GM11168 (cell line): Measurements from ENCODE around the gene PHACTR1.
"Not testable (repeated sequence)": the region's sequence is repeated elsewhere in the genome, so short reads cannot be mapped to it uniquely, and the experiment has no call there.

Source experiments
- in situ Hi-C: fragments of 300-500 bp; cut with MboI; formaldehyde crosslinking; loops from one replicate; pipeline ENCODE4 v1.12.0; 2022; ENCODE audit warnings: low sequenced_read_pairs; ENCODE audit not compliant: unreplicated experiment

PHACTR1 gene

DNA sequence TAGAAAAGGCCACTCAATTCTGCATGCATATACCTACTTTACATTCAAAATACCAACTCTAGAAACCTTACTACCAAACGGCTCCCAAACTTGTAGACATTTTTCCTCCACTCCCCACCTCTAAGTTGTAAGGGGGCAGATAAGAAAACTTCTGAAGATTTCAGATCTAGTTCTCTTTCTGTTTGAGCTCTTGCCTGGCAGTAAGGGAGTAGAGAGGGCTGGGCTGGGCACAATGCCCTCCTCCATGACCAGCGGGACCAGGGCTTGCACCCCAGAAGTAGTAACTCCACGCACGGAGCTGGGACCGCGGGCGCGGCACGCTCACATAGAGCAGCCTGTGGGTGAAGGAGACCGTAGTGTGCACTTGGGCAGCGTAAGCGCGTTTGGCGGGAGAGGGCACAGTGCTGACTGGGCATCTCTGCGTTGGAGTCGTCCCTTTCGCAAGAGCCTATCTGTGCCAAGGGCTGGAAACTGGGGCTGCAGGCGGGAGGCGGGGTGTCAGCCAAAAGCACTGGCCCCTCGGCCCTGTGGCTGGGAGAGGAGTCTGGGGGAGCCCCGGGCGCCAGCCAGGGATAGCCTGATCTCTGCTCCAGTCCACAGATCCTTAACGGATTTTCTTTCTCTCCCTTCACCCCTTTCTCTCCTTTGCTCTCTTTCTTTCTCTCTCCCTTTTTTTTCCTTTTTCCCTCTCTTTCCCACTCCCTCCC, 32.4 kb downstream of the PHACTR1 start:
- in situ Hi-C loops = no loop called here

DNA sequence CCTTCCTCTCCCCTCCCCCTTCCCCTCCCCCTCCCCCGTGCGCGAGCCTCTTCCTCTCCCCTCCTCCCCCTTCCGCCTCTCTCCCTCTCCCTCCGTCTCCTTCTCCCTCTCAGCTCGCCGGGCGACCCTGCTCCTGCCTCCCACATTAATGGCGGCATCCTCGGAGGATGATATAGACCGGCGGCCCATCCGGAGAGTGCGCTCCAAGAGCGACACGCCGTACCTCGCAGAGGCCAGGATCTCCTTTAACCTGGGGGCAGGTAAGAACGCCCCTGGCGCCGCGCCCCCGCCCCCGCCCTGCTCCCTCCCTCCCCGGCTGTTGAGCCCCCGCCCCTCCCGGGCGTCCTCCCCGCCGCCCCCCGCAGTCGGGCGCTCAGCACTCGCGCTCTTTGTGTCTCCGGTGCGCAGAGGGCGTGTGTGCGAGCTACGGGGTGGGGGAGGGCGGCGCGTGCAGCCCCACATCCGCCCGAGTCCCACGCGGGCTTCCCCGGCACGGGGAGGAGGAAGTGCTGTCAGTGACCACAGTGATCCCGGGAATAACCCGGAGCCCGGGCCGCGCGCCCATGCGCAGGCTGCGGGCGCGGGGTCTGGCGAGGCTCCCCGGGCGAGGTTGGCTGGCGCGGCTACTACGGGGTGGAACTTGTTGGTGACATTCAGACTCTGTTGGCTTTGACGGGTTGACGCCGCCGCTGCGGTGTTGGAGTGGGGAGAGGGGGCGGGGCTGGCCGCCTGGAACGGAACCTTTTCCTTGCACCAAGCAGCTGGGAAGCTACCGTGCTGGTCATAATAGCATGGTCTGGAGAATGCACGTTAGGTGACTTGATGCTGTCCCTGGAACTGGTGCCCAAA, 33.2 kb downstream of the PHACTR1 start:
- in situ Hi-C loops = no loop called here

DNA sequence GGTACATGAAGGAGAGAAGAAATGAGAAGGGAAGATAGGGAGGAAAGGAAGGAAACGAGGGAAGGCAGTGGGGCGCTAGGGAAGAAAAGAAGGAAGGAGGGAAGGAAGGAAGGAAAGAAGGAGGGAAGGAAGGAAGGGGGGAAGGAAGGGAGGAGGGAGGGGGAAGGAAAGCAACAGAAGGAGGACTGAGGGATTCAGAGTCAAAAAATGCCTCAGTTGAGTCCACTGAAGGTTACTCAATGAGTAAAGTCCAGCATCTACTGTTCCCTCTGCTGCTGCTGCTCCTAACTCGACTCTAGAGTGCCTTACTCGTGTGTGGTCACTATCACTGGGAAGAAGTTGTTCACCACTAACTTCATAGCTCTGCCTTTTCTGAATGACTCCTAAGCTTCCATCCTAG, 33.8 kb downstream of the PHACTR1 start:
- in situ Hi-C loops = no loop called here

DNA sequence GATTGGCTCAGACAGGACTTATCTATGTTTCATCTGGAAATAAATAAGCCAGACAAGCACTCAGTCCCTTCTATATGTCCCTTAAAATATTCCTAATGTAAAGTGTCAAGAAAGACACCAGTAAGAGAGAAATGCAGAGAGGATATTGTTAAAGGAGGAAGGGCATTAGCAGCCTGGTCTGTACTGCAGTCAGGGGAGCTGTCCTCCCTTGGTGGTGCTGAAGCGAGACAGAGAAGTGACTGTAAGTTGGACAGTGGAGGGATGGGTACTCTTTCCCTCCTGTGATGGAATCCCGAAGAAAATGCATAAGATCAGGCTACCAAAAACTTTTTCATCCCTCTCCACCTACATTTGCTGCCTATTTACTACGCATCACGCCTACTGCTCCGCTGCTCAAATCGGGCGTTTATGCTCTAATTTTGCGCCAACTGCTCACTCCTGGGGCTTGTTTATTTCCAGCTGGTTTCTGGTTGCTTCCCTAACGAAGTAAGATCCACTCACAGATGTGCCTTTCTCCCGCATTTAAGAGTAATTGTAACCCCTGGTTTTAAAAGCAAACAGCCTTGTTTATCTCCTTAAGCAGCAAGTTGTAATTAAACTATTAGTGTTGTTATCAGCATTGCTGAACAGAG, 35.2 kb downstream of the PHACTR1 start:
- in situ Hi-C loops = no loop called here

DNA sequence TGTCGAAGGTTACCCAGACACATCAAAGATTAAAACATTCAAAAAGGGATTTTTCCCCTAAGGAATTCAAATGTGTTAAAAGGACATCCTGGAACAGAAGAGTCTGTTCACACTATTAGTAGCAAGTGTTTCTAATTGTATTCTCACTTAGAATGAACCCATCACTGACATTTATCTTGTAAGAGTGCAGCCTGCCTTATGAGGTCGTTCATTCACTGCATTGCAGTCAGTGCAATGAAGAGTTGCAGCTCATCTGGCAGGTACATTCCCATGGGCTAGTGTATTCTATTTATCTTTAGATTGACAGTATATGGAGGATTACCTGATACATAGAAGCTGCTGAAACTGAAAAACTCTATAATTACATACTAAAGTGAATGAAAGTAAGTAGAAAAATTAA, 36.5 kb downstream of the PHACTR1 start:
- in situ Hi-C loops = no loop called here

DNA sequence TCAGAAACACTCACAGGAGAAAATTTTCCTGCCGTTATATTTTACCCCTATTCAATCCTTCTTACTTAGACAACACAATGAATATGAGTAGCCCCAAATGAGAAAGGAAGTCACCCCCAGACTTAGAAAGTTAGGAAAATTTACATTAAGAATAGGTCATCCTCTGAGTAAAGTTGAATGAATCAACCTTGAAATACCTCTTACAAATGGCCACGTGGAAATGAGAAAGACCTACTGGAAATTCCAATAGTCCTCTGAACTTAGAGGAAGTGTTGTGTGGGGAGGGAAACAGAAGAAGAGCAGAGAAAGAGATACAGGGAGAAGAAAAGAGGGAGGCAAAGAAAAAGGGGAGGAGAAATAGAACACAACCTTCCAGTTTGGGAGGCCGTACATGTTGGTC, 43.7 kb downstream of the PHACTR1 start:
- in situ Hi-C loops = no loop called here

DNA sequence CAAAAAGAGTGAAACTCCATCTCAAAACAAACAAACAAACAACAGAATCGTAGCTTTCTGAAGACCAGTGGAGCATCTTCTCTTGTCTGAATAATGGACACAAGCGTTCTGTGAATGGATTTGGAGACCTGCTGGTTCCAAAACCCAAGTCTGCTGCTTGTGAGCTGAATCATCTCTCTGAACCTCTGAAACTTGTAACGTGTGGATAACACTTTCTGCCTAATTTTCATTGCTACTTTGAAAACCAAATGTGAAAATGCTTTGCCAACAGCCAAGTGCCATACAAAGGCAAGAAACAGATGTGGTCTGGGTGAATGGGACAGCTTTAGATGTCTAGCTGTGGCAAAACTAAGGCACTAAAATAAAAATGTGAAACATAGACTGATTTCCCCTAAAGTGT, 44.3 kb downstream of the PHACTR1 start:
- in situ Hi-C loops = no loop called here

DNA sequence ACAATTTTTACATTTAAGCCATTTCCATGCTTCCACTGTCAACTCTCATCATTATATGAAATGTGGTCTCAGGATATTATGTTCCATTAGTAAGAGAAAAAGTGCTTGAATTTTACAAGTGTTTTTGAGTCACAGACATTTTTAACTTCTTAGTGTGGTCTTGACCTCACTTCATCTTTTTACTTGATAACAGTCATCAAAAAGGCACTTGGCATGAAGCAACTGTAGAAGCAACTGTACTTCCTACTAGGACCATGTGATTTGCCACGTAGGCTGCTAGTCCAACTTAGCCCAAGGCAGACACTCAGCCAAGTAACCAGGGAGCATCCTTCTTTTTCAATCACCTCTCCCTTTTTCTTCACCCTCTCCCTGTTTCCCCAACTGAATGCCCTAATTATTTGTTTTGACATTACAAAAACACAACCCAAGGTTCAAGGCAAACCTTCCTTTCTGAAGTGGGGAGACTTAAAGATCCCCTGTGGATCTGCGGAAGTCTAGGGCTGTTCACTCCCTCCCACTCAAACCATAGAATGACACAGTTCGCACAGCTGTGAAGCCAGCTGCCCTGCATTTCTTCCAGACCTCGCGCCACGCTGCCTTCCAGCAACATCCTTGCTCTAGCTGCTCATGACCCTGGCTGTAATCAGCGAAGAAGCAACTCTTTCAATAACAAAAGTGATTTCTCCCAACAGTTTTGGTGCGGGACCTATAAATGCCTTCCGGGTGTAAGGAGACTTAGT, 45.0 kb downstream of the PHACTR1 start:
- in situ Hi-C loops = no loop called here

DNA sequence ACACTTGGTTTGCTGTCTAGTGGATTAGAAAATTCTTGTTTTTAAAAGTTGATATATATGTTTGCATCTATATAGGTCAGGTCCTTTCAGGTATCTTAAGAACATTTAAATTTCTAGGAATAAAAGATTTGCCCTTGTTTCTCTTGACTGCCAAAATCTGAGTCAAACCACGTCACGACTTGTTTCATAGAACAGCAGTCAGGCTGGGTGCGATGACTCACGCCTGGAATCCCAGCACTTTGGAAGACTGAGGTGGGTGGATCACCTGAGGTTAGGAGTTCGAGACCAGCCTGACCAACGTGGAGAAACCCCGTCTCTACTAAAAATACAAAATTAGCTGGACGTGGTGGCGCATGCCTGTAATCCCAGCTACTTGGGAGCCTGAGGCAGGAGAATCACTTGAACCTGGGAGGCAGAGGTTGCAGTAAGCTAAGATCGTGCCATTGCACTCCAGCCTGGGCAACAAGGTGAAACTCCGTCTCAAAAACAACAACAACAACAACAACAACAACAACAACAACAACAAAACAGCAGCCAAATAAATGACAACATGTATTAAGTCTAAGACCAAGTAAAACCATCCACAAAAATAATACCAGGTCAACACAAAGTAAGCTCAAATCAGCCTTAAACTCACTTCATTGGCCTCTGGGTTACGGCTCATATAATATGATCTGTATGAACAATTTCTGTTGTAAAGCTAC, 46.3 kb downstream of the PHACTR1 start:
- in situ Hi-C loops = not testable (repeated sequence)

DNA sequence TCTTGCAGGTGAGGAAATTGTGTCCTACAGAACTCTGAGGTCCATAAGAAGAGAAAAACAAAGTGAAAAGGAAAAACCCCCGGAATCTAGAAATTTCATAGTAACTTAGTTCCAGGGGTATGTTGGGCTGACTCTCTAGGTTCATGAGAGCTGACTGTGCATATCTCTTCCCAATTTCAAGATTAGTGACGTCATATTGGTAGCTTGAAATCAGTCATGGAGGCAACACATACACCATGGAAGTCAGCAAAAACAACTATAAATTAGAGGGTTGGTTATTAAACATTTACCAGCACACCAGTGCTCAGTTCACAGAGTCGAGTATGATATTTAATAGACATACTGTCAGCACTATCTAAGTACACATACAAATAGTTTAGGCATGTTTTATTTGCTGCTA, 49.8 kb downstream of the PHACTR1 start:
- in situ Hi-C loops = no loop called here

DNA sequence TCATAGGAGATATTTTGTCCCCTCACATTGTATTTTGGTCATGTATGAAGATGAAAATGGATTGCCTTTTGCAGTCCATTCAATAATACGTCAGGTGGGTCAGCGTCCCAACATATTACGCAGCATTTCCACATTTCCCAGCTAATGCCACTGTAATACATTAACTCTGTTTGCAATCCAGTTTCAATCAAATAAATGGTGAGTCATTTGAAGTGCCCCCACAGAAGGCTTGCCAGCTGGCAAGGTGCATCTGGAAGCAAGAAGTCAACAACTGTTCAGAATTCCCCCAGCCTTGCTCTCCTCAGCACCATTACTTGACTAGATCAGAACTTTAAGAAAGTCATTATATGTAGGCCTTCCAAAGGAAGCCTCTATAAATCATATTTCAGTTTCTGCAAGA, 50.4 kb downstream of the PHACTR1 start:
- in situ Hi-C loops = no loop called here

DNA sequence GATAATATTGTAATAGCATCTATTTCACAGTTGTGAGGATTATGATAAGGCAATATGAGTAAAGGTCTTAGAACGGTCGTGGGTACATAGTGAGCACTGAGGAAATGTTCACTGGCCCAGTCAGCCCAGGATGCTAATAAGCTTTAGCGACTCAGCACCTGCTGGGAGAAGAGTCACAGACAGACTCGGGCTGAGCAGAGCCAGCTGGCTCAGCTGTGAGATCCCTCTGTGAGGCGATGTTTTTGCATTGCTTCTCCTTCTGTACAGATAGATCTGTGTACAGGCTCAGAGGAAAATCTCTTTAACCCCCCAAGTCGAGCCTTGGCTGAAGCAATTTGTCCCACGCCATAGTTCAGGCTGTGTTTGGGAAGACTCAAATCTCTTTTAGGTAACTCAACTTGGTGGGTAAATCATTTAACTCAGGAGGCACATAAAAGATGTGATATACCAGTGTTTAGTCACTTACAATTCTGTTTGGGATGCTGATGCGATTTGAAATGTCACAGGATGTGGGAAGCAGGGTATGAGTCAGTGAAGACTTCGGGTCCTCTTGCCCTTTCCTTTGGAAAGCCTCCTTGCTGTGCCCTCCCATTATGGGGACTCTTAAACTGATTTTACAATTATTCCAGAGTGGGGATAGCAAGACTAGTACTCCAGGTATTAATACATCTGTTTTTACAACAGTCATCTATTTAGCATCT, 53.1 kb downstream of the PHACTR1 start:
- in situ Hi-C loops = no loop called here

DNA sequence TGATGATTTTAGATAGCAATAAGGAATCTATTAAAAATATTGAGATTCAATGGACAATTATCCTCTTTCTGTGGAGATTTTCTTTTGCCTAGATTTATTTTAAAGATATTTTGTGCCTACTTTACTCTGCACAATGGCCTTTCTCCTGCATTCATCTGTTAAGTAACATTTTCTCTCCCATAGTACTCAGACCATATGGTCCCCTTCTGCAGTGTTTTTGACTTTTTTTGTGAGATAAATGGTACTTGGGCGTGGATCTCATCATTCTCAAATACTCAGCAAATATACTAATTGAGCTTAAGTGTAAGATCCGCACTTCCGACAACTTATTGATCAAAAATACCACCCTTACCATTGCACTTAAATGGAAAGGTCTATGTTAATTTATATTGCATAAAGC, 55.8 kb downstream of the PHACTR1 start:
- in situ Hi-C loops = no loop called here

DNA sequence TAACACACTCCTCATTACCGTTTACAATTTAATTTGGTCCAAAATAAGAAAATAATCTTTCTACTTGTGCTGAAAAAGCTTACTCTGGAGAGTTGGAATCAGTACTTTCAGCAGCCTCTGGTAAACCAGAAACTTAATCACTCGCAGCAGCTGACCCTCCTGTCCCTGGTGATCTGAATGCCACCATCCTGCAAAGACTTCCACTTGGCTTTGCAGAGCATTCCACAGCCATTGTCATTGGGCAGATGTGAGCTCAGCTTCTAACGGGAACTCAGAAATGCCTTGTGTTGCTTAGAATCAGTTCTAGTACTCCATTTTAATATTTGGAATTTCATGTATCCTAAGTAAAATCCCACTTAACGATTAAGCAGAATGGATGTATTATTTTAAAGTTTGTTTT, 59.7 kb downstream of the PHACTR1 start:
- in situ Hi-C loops = no loop called here

DNA sequence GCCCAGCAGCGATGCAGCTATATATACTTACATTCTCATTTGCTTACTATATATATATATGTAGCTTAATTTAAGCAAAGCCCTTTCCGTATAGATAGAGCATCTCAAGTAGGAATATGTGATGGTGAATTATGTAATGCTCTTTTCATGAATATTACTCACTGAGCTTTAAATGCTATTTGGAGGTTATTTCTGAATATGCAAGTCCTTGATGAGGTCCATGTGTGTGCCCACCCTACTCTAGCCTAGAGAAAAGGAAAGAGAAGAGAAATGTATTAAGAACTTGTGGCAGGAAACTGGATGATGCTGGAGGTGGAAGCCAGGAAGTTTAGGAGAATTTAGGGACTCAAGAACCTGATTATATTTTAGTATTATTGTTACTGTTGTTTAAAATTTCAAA, 63.2 kb downstream of the PHACTR1 start:
- in situ Hi-C loops = no loop called here

DNA sequence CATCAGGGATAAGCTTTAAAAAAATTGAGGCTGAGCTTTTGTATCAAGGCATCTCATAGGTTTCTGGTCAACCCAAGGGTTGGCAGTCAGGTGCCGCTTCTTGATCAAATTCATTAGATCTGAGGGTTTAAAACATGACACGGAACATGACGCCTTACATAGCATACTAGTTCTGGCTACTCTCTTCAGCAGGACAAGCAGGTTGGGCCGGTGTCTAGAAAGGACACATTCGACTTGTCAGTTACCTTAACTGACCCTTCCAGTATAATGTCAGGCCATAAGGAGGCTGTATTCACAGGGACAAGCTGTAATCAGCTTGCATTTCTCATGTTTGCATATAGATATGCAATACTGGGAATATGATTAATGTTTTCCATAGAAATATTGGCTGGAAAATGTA, 65.6 kb downstream of the PHACTR1 start:
- in situ Hi-C loops = no loop called here

DNA sequence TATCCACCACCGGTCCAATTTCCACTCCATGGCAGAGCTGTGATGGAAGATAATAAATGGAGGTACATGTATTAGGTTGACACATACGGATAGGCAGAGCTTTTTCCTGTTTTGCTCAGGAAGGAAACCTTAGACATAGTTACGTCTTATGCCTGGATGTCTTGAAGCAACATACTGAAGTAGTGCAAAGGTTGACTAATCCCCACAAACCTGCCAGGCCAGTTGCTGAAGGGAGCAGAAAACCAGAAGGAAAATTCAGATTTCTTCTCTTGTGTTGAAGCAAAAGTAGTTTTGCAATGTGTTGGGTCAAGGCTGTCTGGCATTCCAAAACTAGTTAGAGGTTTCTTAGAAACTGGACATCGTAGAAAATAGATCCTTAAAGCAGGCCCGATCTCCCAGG, 68.7 kb downstream of the PHACTR1 start:
- in situ Hi-C loops = no loop called here

DNA sequence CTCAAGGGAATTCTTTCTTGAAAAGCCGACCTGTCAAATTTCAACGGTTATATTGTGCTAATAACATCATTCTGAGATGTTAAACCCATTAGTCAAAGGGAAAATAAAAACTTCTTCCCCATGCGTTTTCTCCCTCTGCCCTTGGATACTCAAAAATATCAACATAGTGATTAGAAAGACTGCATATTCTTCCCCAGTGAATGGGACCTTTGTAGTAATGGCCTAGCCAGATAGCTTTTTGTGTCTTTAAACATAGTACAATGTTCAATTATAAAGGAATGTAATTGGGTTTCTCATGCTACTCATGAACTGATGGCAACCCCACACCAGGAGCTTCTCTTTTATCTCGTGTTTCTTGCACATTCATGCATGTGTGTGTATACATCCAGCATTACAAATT, 69.4 kb downstream of the PHACTR1 start:
- in situ Hi-C loops = no loop called here

DNA sequence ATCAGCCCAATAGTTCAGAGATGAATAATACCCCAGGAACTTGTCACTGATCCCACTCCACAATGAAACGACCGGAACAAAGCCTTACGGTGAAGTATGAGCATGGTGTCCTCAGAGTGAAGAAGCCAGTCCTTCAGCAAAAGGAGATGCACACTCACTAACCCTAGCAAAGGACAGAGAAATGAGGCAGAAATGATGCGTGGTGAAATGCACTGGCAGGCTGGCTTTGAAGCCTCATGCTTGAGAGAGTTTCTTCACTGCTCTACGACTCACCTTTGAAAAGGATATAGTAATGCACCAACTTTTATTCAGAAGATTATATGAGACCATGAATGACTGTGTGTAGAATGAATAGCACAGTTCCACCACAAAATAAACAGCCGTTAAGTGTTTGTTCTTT, 74.8 kb downstream of the PHACTR1 start:
- in situ Hi-C loops = no loop called here

DNA sequence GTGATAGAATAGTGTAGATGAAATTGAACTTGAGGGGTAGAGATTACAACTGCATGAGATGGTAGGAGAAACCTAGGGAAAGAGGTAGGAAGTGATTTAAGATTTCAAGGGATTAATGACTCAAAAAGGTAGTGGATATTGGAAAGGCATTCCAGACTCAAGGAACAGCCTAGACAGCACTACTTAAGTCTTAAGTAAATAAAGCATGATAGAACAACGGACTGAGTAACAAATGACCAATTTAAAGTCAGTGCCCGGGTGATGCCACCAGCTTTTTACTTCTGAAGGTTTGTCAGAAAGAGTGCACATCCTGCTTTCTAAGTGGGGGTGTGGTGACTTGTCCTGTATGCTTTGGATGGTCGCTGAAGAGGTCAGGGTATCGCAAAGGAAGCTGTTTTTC, 81.8 kb downstream of the PHACTR1 start:
- in situ Hi-C loops = no loop called here
